GM18951 (cell line): ENCODE data around the gene CCDC91.

Source experiments
- POLR2A ChIP-seq: IDR thresholded peaks from 4 replicates; pipeline ENCODE4 v1.6.1; 2011; ENCODE audit warnings: mild to moderate bottlenecking; ENCODE audit not compliant: insufficient read length, insufficient read depth; ENCODE audit errors: extremely low read depth
- in situ Hi-C: fragments of 300-500 bp; cut with MboI; formaldehyde crosslinking; loops from one replicate; pipeline ENCODE4 v1.12.0; 2022; ENCODE audit warnings: low sequenced_read_pairs, mixed read lengths, inconsistent platforms; ENCODE audit not compliant: unreplicated experiment

Gene CCDC91

DNA sequence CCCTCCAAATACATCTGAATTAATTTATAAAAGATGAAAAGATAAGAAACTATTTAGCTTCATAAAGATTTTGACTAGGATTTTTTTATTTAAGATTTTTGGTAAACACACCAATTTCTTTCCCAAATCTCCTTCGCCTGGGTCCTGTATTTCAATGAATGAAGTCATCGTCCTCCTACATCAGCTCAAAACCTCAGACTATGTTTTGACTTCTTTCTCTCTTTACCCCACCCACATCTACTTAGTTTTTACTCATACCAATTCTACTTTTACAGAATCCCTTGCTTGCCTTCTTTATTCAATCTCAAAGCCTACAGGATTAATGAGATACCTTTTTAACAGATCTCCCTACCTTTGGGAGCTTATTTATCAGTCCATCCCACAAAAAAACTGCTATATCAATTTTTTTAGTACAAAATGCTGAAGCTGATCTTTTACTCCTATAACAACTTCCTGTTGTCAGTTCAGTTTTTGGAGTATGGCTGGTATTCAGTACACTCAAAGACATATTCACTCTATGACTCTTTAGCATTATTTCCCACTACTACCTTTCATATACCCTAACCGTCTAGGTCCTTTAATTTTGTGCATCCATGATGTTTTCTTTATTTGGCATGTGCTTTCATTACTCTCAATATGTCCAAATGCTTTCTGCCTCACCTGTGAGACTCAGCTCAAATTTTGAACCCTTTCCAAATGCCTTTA, 18.7 kb upstream of the CCDC91 start:
- no peak for TF ChIP-seq POLR2A
- in situ Hi-C loops, result no loop called here

DNA sequence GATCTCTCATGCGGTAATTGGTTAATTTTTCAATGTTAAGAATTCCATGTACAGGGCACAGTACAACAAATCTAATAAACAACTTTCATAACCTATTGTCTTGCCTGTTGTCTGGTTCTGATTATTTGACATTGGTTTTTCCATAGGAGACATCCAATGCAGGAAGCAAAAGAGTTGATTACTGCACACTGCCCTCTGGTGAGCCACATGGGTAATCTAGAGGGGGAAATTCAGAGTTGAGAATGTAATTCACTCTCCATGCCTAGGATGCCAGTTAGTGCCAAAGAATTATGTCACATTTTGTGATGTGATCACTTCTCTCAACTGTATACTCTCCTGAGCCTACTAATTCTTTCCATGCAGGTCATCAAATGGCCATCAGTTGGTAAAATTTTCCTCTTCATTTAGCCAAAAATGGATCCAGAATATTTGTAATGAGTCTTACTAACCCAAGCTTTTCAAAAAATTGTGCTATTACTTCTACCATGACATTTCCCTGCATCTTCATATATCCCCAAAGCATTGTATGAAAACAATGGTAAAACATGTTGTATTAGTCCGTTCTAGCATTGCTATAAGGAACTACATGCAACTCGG, 17.7 kb upstream of the CCDC91 start:
- no peak for TF ChIP-seq POLR2A
- in situ Hi-C loops, result no loop called here

DNA sequence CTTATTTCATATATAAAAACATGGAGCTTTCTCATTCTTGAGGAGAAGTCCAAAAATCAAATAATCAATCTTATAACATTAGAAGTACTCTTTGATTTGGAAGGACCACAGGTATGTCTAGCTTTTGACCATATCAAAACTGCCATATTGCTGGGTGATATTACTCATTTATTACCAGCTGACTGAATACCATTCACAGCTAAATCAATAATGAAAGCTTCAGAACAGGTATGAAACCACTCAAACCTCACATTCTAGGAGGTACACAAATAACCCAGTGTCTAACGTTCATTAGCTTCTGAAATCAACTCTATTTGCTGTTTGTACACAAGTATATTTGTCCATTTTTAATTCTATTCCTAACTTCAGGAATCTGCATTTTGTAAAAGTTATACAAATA, 16.8 kb upstream of the CCDC91 start:
- in situ Hi-C loops, result no loop called here
- no peak for TF ChIP-seq POLR2A

DNA sequence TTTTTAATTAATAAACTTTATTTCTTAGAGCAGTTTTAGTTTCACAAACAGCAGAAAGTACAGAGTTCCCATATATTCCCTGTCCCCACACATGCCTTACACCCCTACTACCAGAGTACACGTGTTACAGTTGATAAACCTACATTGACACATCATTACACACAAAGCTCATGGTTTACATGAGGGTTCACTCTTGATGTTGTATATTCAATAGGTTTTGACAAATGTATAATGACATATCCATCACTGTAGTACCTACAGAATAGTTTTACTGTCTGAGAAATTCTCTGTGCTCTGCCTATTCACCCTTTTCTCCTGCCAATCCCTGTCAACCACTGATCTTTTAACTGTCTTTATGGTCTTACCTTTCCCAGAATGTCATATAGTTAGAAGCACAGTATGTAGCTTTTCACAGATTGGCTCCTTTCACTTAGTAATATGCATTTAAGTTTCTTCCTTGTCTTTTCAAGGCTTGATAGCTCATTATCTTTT, 15.1 kb upstream of the CCDC91 start:
- in situ Hi-C loops, result no loop called here

DNA sequence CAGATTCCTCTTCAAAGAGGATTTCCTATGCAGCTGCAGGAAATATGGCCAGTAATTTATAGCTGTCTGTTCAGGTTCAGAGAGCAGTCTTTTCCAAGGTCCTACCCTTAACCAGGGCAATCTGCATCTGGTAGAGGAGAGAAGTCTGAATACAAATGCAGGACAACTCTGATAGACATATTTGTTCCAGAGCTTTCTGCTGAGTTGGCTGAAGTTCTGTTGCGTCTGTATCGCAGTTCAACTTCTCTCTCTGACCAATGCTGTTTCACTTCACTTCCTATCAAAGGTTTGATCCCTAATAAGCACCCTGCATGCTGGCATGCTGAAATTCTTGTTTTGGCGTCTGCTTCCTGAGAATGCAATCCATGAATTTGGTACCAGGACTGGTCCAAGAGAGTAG, 14.0 kb upstream of the CCDC91 start:
- in situ Hi-C loops, result no loop called here
- TF ChIP-seq POLR2A, result no peak

More for the DNA sequence above, 15.1 kb upstream of the CCDC91 start:
- TF ChIP-seq POLR2A, result no peak

DNA sequence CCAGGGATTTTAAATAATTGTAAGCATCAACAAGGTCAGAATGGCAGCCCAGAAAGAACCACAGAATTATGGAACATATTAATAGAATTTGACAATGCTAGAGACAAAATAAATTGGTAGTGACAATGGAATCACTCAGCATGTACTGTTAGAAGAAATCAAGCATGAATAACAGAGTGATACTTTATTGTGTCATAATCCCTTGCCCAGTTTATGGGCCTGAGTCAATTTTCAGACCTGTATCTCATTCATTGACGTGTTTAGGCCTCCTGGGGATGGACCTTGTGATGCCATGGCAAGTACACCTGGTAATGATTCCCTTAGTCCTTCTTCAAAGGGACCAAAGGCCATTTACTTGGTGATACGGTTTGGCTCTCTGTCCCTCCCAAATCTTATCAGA, 12.8 kb upstream of the CCDC91 start:
- in situ Hi-C loops, result no loop called here
- TF ChIP-seq POLR2A, result no peak

DNA sequence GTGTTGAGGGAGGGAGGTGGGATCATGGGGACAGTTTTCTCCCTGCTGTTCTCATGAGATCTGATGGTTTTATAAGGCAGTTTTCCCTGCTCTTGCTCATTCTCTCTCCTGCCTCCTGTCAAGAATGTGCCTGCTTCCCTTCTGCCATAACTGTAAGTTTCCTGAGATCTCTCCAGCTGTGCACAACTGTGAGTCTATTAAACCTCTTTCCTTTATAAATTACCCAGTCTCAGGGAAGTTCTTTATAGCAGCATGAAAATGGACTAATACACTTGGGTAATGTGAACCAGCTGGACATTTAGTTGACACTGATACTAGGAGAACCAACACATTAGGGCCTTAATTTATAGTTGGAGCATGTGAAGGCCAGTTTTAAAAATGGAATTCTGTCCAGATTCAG, 12.4 kb upstream of the CCDC91 start:
- TF ChIP-seq POLR2A, result no peak
- in situ Hi-C loops, result no loop called here

DNA sequence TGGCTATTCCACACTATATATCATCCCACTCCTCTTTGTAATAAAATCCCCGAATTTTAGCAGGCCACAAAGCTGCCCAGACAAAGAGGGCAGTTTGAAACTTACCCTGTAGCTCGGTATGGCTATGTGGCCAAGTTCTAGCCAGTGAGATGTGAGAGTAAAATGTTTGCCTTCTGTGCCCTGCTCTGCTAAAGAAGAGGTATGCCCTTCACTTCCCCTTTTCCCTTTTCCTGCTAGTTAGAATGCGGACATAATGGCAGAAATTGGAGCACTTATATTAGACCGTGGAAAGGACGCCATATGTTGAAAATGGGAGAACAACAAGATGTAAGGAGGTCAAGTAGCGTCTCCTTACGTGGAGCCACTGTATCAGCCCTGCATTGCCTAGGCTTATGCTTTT, 11.5 kb upstream of the CCDC91 start:
- in situ Hi-C loops, result no loop called here

DNA sequence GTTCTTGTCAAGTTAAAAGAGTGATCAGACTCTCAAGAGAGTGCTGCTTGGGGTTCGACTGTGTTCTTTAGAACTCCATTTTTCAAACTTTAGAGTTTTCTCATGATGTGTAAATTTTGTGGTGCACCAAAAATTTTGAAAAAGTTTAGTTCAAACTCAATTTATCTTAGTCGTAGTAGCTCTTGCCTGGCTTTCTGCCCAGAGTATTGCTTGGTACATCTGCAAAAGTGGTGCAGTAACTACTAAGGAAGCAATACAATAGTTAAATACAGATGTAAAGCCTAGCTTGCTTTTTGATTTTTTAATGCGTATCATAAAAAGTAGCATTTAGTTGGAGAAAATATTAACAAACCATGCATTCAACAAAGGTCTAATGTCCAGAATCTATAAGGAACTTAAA, 9.5 kb upstream of the CCDC91 start:
- no peak for TF ChIP-seq POLR2A
- in situ Hi-C loops, result no loop called here

More for the DNA sequence above, 11.5 kb upstream of the CCDC91 start:
- no peak for TF ChIP-seq POLR2A

DNA sequence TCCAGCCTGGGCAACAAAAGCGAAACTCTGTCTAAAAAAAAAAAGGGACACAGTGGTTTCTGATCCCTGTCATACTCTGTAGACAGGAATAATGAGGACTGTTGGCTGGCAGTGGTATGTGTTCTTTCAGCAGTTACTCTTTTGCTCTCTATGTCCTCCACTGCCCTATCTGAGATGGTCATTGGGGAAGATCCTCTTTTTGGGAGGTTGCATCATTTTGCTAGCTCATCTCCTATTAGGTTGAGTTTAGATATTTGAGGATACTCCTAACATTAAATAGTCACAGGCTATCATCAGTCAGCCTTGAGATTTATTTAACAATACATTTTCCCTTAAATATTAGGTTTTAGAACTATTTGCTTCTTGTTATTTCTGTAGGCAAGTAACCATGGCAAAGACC, 5.9 kb upstream of the CCDC91 start:
- TF ChIP-seq POLR2A, result no peak
- in situ Hi-C loops, result no loop called here

DNA sequence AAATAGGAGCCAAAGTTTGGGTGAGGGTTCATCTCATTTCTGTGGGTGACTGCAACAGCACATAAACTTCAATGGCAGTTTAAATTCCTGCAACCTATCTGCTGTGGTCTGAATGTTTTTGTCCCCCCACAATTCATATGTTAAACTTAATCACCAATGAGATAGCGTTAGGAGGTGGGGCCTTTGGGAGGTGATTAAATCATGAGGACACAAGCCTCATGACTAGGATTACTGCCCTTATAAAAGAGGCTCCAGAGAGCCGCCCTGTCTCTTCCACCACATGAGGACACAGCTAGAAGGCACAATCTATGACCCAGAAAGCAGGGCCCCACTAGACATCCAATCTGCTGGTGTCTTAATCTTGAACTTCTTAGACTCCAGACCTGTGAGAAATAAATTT, 3.8 kb upstream of the CCDC91 start:
- TF ChIP-seq POLR2A, result no peak
- in situ Hi-C loops, result no loop called here

DNA sequence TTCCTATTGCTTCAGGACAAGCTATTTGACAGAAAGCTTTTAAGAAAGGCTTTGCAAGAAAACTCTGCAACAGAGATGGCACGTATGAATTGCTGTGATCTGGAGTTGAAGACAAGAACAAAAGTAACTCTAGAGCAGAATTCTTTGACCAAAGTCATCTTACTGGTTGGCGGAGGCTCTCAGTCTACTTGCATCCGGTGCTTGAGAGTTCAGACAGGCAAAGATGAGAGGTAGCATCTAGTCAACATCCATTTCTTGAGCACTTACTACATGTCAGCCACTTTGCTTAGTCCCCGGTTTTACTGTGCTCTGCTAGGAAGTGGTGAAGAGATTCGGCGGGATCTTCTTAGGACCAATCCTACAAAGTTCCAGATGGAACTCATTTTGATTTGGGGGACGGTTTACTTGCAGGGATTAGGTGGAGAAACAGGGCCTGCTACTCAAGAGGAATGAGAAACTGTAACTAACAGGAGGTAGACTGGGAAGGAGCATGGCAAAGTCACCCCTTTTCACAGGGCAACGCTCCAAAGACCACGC, 404 bp upstream of the CCDC91 start:
- in situ Hi-C loops, result no loop called here
- TF ChIP-seq POLR2A, result no peak

DNA sequence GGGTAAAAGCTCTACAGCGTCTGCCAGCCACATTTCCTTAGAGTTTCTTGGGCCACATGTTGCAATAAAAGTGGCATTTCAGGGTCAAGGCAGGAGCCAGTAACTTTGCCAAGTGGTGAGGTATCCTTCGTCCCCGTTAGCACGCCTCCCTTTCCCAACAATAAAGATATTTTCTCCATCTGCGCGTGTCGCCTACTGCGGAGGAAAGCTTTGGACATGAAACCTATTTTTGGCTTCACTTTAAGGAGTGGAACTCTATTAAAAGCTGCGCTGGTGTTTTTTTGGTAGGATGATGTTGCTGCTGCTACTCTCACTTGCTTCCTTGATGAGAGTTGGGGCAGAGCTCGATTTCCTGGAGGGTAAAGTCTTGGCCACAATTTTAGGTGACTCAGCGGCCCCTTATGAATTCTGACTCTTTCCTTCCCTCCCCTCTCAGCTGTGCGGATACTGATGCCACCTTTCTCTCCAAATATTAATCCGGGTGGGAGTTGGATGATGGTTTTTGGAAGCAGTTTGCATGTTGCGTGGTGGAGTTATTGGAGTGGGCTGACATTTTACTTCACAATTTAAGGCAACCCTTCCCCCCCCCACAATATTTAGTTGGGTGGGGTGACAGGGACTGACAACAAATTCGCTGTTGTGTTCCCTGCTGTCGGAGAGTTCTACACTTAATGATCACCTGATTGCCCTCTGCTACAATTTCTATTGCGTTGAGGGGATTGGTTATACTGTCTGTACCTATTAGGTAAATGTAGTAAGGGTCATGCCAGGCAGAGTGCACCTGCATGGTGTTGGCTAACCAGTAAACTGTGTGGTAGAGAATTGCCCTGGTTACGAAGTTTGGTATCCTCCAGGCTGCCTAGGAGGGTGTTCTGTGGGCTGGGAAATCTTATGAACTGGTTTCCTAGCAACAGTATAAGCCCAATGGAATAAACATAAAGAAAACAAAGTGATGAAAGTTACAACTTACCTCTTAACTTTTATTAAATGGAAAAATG, 1.1 kb downstream of the CCDC91 start:
- no peak for TF ChIP-seq POLR2A
- in situ Hi-C loops, result no loop called here
